HAP-1 (cell line): ENCODE data around the gene CCDC186.
A peak's percentile ranks its signal among the peaks of the same experiment; 100 is the strongest.

Source experiments
- DNase-seq, 2 experiments: peaks; one replicate each; pipeline ENCODE4 v3.0.0-alpha.2; 2016 to 2020; ENCODE audit warnings: low spot score in 2 of 2
- H3K27me3 ChIP-seq: fragments of 250-450 bp; sonication (Bioruptor Pico); 2 replicates; pipeline ENCODE4 v1.5.1; 2020; ENCODE audit warnings: low read depth, mild to moderate bottlenecking, moderate library complexity
- H3K36me3 ChIP-seq: fragments of 250-450 bp; sonication (Bioruptor Pico); replicated peaks from 2 replicates; pipeline ENCODE4 v1.5.1; 2020; ENCODE audit warnings: mild to moderate bottlenecking
- H3K4me1 ChIP-seq: fragments of 250-450 bp; sonication (Bioruptor Pico); 2 replicates; pipeline ENCODE4 v1.5.1; 2020; ENCODE audit warnings: mild to moderate bottlenecking
- H3K4me3 ChIP-seq: fragments of 250-450 bp; sonication (Bioruptor Pico); 2 replicates; pipeline ENCODE4 v1.5.1; 2020; ENCODE audit warnings: mild to moderate bottlenecking, moderate library complexity
- H3K9me3 ChIP-seq: fragments of 250-450 bp; sonication (Bioruptor Pico); 2 replicates; pipeline ENCODE4 v1.5.1; 2020; ENCODE audit warnings: mild to moderate bottlenecking, moderate library complexity
- in situ Hi-C: fragments of 300-500 bp; cut with MboI; formaldehyde crosslinking; loops from 3 replicates; pipeline ENCODE4 v1.14.3; 2020; ENCODE audit warnings: low sequenced_read_pairs, inconsistent platforms, mixed read lengths

The CCDC186 gene

DNA sequence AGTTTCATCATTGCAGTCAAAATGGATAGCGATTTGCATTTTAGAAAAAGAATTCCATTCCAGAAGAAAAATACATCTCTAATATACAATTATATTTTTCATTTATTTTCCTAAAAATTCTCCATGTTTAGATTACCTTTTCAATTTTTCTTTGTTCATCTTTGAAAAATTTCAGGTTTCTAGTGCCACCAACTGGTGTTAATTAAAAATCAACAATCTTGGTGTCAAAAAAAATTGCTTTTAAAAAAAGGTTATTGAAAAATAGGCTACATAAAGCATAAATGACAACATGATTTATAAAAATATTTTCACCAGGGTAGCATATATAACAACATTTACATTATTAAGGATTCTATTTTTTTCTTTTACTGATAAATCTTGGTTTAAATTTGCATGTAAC, 53.0 kb downstream of the CCDC186 start:
- Histone ChIP-seq H3K27me3 (no peaks in the 10 kb centered on the region), H3K36me3 (peaks cover 9% of the 10 kb centered on the region), H3K9me3 (no peaks in the 10 kb centered on the region), H3K4me3 (no peak overlapping the region), H3K4me1 (peaks cover 11% of the 10 kb centered on the region)
- in situ Hi-C loops: no loop called here
- no peak for DNase-seq

DNA sequence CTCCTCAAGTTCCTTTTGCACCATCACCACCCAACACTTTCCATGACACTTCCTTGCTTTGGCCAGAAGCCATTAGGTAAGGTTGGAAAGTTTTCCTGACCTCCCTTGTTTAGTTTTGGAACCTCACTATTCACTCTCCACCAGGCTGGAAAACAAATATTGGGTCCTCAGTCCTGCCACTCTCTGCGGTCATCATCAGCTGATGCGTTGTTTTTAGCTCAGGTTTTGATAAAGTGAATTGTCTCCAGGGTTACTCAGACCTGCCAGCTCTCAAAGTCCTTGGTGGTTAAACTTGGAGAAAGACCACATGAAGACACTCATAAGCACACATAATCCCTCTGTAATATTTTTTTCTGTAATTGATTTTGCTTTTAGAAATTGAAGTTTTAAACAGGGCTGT, 55.5 kb downstream of the CCDC186 start:
- H3K27me3 ChIP-seq: 0 out of 2 replicates have a peak, but pooled peaks cover 2% of the 10 kb centered on the region
- H3K4me3 ChIP-seq: no peak overlapping the region
- in situ Hi-C loops: no loop called here
- DNase-seq: no peak
- H3K36me3 ChIP-seq: 0 out of 2 replicates have a peak, but pooled peaks cover 2% of the 10 kb centered on the region
- no peaks in the 10 kb centered on the region for H3K4me1 ChIP-seq
- no peaks in the 10 kb centered on the region for H3K9me3 ChIP-seq

GRCh38 chr10:114117728-114118127, 56.3 kb downstream of the CCDC186 start:
- in situ Hi-C loops: no loop called here
- no peak for DNase-seq
- Histone ChIP-seq H3K9me3 (no peaks in the 10 kb centered on the region), H3K4me3 (no peak overlapping the region), H3K4me1 (no peaks in the 10 kb centered on the region), H3K27me3 (0 out of 2 replicates have a peak, but pooled peaks cover 4% of the 10 kb centered on the region), H3K36me3 (no peaks in the 10 kb centered on the region)

DNA sequence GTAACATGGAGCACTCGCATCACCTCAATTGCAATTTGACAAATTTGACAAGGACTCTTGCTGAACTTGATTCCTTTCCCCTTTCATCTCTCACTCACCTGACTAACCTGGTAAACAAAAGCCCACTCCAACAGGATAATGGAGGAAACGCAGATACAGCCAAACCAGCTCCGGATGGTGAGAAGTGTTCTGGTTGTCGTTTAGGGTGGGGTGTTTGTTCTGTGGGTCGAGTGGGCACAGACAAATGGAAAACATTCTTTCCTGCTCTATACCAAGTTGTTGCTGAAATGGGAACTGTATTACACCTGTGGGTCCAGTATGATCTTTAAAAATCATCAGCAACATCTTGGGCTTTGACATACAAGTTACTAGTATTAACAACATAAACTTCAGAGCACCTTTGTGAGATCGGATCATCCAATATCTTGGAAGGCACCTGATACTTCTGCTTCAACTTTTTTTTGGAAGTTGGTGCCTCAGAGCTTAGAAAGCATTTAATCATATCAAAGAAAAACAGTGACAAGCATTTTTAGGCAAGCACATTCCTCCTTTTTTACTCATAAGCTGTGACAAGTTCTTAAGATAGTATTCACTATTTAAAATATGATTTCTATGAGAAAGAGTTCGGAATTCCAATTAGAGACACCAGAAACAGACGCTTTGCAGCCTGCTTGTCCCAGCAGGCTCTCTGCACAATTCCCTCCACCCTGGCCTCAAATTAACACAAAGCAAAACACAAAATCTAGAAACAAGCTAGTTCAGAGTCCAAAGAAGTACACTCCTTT, 58.1 kb downstream of the CCDC186 start:
- H3K27me3 ChIP-seq: 0 out of 2 replicates have a peak, but pooled peaks cover 4% of the 10 kb centered on the region
- no peaks in the 10 kb centered on the region for H3K9me3 ChIP-seq
- H3K4me1 ChIP-seq: no peaks in the 10 kb centered on the region
- in situ Hi-C loops: no loop called here
- no peak for DNase-seq
- H3K36me3 ChIP-seq: no peaks in the 10 kb centered on the region
- H3K4me3 ChIP-seq: no peak overlapping the region

DNA sequence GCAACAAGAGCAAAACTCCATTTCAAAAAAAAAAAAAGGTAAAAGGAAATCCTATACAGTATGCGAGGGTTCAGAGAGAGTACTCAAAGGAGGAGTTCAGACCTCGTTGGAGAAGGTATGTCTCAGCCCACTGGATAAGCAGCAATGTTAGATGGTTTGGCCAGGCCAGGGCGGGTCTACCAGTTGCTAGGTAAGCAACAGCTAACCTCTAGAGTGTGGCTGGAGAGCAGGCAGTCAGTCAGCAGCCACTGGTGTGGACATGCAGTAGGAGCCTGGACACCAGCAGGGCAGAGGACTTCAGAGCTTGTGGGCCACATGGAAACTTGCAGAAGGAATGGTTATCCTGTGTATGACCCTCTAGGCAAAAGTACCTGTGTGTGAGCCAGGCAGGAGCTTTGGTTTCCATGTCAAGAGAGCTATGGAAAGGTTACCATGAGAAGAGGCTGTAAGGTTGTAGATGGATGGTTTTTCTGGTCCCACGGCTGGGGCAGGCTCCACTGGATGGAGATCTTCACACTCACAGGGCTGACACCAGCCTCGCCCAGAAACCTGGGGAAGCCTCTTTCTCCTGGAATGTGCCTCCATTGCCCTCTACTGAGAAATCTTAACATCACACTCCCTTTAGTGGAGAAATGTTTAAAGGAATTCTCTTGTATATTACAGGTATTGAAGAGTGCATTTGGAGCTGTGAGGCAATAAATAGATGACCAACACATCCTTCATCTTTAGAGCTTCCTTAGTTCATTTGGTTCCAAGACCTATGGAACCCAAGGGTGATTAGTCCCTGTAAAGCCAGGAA, 63.6 kb downstream of the CCDC186 start:
- in situ Hi-C loops: no loop called here
- Histone ChIP-seq H3K9me3 (no peaks in the 10 kb centered on the region), H3K4me1 (no peaks in the 10 kb centered on the region), H3K36me3 (no peaks in the 10 kb centered on the region), H3K4me3 (no peak overlapping the region), H3K27me3 (0 out of 2 replicates have a peak, but pooled peaks cover 8% of the 10 kb centered on the region)
- DNase-seq: peak in 1 of 2 experiments; percentile 17

- H3K27me3 ChIP-seq: peaks cover 12% of the 10 kb centered on the region
- H3K4me3 ChIP-seq: no peak overlapping the region
- DNase-seq: peak; percentile 35 to 71
- H3K9me3 ChIP-seq: no peaks in the 10 kb centered on the region
- 0 out of 2 replicates have a peak, but pooled peaks cover 2% of the 10 kb centered on the region for H3K4me1 ChIP-seq
- in situ Hi-C loops: loop anchor here (5.0 kb wide), 2 partner anchors 306 to 396 kb away; no protein-coding TSS in a partner anchor
- H3K36me3 ChIP-seq: no peaks in the 10 kb centered on the region
Measured at GRCh38 chr10:114103284-114103683, 70.7 kb downstream of the CCDC186 start.

- DNase-seq: no peak
- in situ Hi-C loops: loop anchor here (5.0 kb wide), 2 partner anchors 305 to 395 kb away; no protein-coding TSS in a partner anchor
- Histone ChIP-seq H3K9me3 (no peaks in the 10 kb centered on the region), H3K36me3 (no peaks in the 10 kb centered on the region), H3K4me3 (no peak overlapping the region), H3K27me3 (peaks cover 12% of the 10 kb centered on the region), H3K4me1 (0 out of 2 replicates have a peak, but pooled peaks cover 2% of the 10 kb centered on the region)
Measured at GRCh38 chr10:114102256-114102655, 71.7 kb downstream of the CCDC186 start.

- no peaks in the 10 kb centered on the region for H3K36me3 ChIP-seq
- H3K4me3 ChIP-seq: peak overlapping the region; percentile 6
- in situ Hi-C loops: loop anchor here (5.0 kb wide), 2 partner anchors 304 to 394 kb away; no protein-coding TSS in a partner anchor
- peaks cover 12% of the 10 kb centered on the region for H3K27me3 ChIP-seq
- no peaks in the 10 kb centered on the region for H3K9me3 ChIP-seq
- H3K4me1 ChIP-seq: 0 out of 2 replicates have a peak, but pooled peaks cover 2% of the 10 kb centered on the region
- no peak for DNase-seq
Measured at GRCh38 chr10:114100848-114101741, 72.9 kb downstream of the CCDC186 start.

GRCh38 chr10:114096864-114097263, 77.1 kb downstream of the CCDC186 start:
- in situ Hi-C loops: no loop called here
- Histone ChIP-seq H3K36me3 (no peaks in the 10 kb centered on the region), H3K4me1 (0 out of 2 replicates have a peak, but pooled peaks cover 2% of the 10 kb centered on the region), H3K9me3 (no peaks in the 10 kb centered on the region), H3K4me3 (no peak overlapping the region), H3K27me3 (peaks cover 7% of the 10 kb centered on the region)
- DNase-seq: no peak

DNA sequence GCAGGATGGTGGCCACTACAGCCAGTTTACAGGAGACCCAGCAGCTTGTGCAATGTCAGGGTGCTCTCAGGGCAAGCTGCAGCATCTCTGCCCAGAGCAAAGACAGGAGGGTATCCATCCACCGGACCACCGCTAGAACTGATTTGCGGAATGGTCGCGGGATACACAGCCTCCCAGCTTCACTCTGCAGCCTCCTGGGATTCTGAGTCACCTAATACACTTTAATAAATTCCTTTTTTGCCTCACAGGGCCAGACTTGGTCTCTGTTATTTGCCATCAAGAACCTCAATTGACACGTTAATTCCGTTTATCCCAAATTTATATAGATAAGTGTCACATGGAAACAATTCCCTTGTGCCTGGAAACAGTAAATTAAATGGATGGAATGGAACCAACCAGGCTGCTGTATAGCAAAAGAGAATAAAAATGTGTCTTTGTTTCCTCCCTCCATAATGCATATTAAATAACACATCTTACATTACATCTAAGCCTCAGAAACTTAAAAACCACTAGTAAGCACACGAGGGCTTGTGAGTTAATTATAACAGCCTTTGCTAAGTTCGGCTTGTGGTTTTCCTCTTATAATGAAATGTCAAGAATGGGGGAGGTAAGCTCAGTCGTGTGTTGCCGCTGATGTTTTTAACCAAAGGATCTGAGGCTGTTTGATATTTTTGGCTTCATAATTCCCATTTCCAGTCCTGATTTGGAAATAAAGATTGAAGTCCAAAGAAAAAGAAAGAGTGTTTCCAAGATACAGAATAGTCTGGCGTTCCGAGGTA, 78.3 kb downstream of the CCDC186 start:
- DNase-seq: no peak
- Histone ChIP-seq H3K27me3 (peaks cover under 1% of the 10 kb centered on the region; the same call in 1 of the 2 replicates), H3K4me1 (no peaks in the 10 kb centered on the region), H3K4me3 (no peak overlapping the region), H3K36me3 (no peaks in the 10 kb centered on the region), H3K9me3 (no peaks in the 10 kb centered on the region)
- in situ Hi-C loops: no loop called here

DNA sequence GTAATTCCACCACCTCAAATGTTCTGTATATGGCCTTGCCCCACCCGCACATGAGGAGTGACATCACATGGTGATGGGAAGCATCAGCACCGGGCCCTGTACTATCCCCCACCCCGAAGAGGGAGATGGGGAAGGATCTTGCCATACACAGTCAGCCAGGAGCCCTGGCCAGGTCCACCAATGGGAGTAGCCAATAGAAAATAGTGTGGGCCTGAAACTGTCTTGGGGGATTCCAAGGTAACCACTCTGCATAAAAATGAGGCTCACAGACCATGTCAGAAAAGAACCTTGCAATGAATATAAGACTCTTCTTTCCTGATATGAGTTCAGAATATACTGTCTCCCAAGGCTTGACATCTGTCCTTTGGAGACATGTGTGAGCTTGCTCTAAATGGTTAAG, 79.2 kb downstream of the CCDC186 start:
- no peak overlapping the region for H3K4me3 ChIP-seq
- H3K36me3 ChIP-seq: no peaks in the 10 kb centered on the region
- no peak for DNase-seq
- no peaks in the 10 kb centered on the region for H3K27me3 ChIP-seq
- H3K9me3 ChIP-seq: no peaks in the 10 kb centered on the region
- no peaks in the 10 kb centered on the region for H3K4me1 ChIP-seq
- in situ Hi-C loops: no loop called here

- no peaks in the 10 kb centered on the region for H3K4me1 ChIP-seq
- H3K27me3 ChIP-seq: no peaks in the 10 kb centered on the region
- H3K36me3 ChIP-seq: no peaks in the 10 kb centered on the region
- DNase-seq: no peak
- H3K4me3 ChIP-seq: no peak overlapping the region
- in situ Hi-C loops: no loop called here
- no peaks in the 10 kb centered on the region for H3K9me3 ChIP-seq
Measured at GRCh38 chr10:114087655-114088054, 86.3 kb downstream of the CCDC186 start.
